Smooth muscle cell (in vitro differentiated cells): ENCODE results near the gene APOL6. TPM values are rescaled to one million over a fixed set of nuclear protein-coding genes. Genes with fewer than 3 reads are reported as not detected.

Source experiments
- DNase-seq: peaks from one replicate; lab custom pipeline; 2025; ENCODE audit not compliant: unreplicated experiment; lab: John Stamatoyannopoulos, UW
- H2AFZ ChIP-seq: fragments of 200-600 bp; sonication (generic); 2 replicates; pipeline ENCODE4 v1.6.0; 2016; ENCODE audit warnings: antibody characterized with exemption, low read depth, mild to moderate bottlenecking
- H3F3A ChIP-seq: fragments of 200-600 bp; sonication (generic); 2 replicates; pipeline ENCODE4 v1.6.0; 2017; ENCODE audit warnings: antibody characterized with exemption, low read depth
- H3K27ac ChIP-seq: fragments of 200-600 bp; sonication (generic); 2 replicates; pipeline ENCODE4 v1.5.1; 2016; ENCODE audit warnings: low read depth, mild to moderate bottlenecking
- H3K27me3 ChIP-seq: fragments of 200-600 bp; sonication (generic); 2 replicates; pipeline ENCODE4 v1.6.1; 2016; ENCODE audit warnings: low read depth, mild to moderate bottlenecking
- H3K36me3 ChIP-seq: fragments of 200-600 bp; sonication (generic); 2 replicates; pipeline ENCODE4 v1.5.1; 2016; ENCODE audit warnings: low read depth
- H3K4me1 ChIP-seq: fragments of 200-600 bp; sonication (generic); 2 replicates; pipeline ENCODE4 v1.5.1; 2016; ENCODE audit warnings: low read depth
- H3K4me2 ChIP-seq: fragments of 200-600 bp; sonication (generic); 2 replicates; pipeline ENCODE4 v1.6.0; 2016; ENCODE audit warnings: mild to moderate bottlenecking
- H3K4me3 ChIP-seq: fragments of 200-600 bp; sonication (generic); 2 replicates; pipeline ENCODE4 v1.5.1; 2016; ENCODE audit warnings: mild to moderate bottlenecking
- H3K79me2 ChIP-seq: fragments of 200-600 bp; sonication (generic); 2 replicates; pipeline ENCODE4 v1.6.0; 2016; ENCODE audit warnings: low read depth, mild to moderate bottlenecking
- H3K9ac ChIP-seq: fragments of 200-600 bp; sonication (generic); 2 replicates; pipeline ENCODE4 v1.6.0; 2016; ENCODE audit warnings: low read depth
- H3K9me3 ChIP-seq: fragments of 200-600 bp; sonication (generic); replicated peaks from 2 replicates; pipeline ENCODE4 v1.5.1; 2016; ENCODE audit warnings: low read depth
- H4K20me1 ChIP-seq: fragments of 200-600 bp; sonication (generic); 2 replicates; pipeline ENCODE4 v1.6.0; 2016; ENCODE audit warnings: low read depth
- WGBS: methylation state at CpG from one replicate; pipeline ENCODE4 v1.1.7; 2016; ENCODE audit warnings: low lambda C conversion rate; 5-methylcytosine and 5-hydroxymethylcytosine counted together
- polyA plus RNA-seq: library from polyadenylated mRNA; unstranded; fragments of >200 nt; fragmentation: Nextera tagmentation; extraction: Ambion mirVana; gene quantifications from 2 replicates; pipeline ENCODE4 v1.2.1, GENCODE V29; 2016
- total RNA-seq: library from RNA; depleted of rRNA; stranded (reverse); fragments of >200 nt; gene quantifications from 2 replicates; pipeline ENCODE4 v1.2.3, GENCODE V29; 2014
- TF ChIP-seq, protein P1 (sequence below): fragments of 200-600 bp; sonication (generic); IDR thresholded peaks from 2 replicates; pipeline ENCODE4 v1.5.1; 2017; ENCODE audit warnings: borderline replicate concordance, mild to moderate bottlenecking, antibody characterized with exemption; ENCODE audit not compliant: insufficient read depth, poor library complexity, severe bottlenecking

Gene APOL6
- total and polyA plus RNA-seq, 2 experiments from 2014 or later, result 0.23 to 0.76 TPM

DNA sequence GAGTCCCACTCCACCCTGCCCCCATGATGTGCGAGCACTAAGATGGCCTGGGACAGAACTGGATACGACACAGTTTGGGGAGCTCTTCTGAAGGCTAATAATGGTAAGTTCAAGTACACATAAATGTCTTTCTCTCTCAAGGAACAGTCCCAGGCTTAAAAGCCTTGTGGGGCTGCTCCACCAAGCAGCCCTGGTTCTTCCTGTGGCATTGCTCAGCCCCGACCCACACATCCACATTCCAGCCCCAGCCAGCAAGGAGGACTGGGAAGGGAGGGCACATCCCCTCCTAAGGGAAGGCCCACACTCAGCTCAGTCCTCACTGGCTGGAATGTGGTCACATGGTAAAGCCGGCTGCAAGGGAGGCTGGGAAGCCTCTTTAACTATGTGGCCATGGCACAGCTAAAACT is 17.9 kb upstream of the APOL6 start:
- Histone ChIP-seq H2AFZ (no peak overlapping the region), H3F3A (peaks cover 22% of the 10 kb centered on the region), H4K20me1 (no peaks in the 10 kb centered on the region), H3K27me3 (no peaks in the 10 kb centered on the region), H3K9me3 (no peaks in the 10 kb centered on the region), H3K4me2 (no peak overlapping the region), H3K4me3 (no peak overlapping the region), H3K27ac (peak overlapping the region; percentile 5), H3K79me2 (no peaks in the 10 kb centered on the region), H3K9ac (no peak overlapping the region), H3K36me3 (no peaks in the 10 kb centered on the region), H3K4me1 (no peaks in the 10 kb centered on the region)
- 35% methylated on average over 4 of the region's 4 CpGs for WGBS
- no peak for DNase-seq
- TF ChIP-seq, protein P1, sequence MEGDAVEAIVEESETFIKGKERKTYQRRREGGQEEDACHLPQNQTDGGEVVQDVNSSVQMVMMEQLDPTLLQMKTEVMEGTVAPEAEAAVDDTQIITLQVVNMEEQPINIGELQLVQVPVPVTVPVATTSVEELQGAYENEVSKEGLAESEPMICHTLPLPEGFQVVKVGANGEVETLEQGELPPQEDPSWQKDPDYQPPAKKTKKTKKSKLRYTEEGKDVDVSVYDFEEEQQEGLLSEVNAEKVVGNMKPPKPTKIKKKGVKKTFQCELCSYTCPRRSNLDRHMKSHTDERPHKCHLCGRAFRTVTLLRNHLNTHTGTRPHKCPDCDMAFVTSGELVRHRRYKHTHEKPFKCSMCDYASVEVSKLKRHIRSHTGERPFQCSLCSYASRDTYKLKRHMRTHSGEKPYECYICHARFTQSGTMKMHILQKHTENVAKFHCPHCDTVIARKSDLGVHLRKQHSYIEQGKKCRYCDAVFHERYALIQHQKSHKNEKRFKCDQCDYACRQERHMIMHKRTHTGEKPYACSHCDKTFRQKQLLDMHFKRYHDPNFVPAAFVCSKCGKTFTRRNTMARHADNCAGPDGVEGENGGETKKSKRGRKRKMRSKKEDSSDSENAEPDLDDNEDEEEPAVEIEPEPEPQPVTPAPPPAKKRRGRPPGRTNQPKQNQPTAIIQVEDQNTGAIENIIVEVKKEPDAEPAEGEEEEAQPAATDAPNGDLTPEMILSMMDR, result no peak

DNA sequence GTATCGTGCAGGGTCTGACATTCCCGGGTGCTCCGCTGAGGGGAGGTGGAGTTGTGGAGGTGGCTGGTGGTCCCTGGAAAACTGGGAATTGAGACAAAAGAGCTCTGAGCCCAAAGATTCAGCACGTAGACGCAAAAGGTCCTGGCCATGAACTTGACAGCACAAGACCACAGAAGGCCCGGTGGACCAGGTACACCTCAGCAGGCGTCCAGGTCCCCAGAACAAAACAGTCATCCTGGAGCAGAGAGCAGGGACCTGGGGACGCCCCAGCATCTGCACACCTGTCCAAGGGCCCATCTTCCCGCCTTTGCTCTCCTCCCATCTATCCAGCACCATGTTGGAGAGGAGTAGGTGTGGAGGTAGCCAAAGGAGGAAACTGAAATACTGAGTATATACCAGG is 17.4 kb upstream of the APOL6 start:
- no peak overlapping the region for H3K27ac ChIP-seq
- no peak for DNase-seq
- TF ChIP-seq, protein P1, result no peak

DNA sequence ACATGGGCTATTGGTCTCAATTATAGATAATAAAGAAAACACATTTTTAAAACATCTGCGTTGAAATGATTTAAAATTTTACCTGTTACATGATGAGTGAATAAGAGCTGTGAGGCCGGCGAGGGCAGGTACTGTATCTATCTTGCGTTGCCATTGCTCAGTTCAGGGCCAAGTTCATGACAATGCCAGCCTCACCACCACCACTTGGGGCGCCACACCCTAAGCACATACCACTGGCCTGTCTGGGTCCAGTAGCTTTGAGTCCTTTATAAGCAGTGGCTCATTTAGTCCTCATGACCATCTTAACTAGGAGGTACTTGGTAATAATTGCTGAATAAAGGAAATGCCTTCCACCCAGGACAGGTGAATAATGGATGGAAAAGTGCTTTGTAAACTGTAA is 16.6 kb upstream of the APOL6 start:
- Histone ChIP-seq H3K9ac (no peak overlapping the region), H3F3A (peaks cover 22% of the 10 kb centered on the region), H3K79me2 (no peaks in the 10 kb centered on the region), H3K27ac (no peak overlapping the region), H3K9me3 (no peaks in the 10 kb centered on the region), H4K20me1 (no peaks in the 10 kb centered on the region), H3K4me3 (no peak overlapping the region), H3K4me2 (no peak overlapping the region), H3K27me3 (no peaks in the 10 kb centered on the region), H3K4me1 (no peaks in the 10 kb centered on the region), H2AFZ (no peak overlapping the region), H3K36me3 (no peaks in the 10 kb centered on the region)
- TF ChIP-seq, protein P1, result peak; percentile 42
- 62% methylated on average over 5 of the region's 5 CpGs for WGBS
- no peak for DNase-seq

More for the DNA sequence above, 17.4 kb upstream of the APOL6 start:
- no peak overlapping the region for H3K4me2 ChIP-seq
- H3F3A ChIP-seq, result peaks cover 22% of the 10 kb centered on the region
- no peak overlapping the region for H3K9ac ChIP-seq
- no peaks in the 10 kb centered on the region for H3K4me1 ChIP-seq
- no peak overlapping the region for H3K4me3 ChIP-seq
- H3K79me2 ChIP-seq, result no peaks in the 10 kb centered on the region
- H2AFZ ChIP-seq, result no peak overlapping the region
- 97% methylated on average over 9 of the region's 9 CpGs for WGBS
- H3K36me3 ChIP-seq, result no peaks in the 10 kb centered on the region
- no peaks in the 10 kb centered on the region for H4K20me1 ChIP-seq
- no peaks in the 10 kb centered on the region for H3K9me3 ChIP-seq
- H3K27me3 ChIP-seq, result no peaks in the 10 kb centered on the region

DNA sequence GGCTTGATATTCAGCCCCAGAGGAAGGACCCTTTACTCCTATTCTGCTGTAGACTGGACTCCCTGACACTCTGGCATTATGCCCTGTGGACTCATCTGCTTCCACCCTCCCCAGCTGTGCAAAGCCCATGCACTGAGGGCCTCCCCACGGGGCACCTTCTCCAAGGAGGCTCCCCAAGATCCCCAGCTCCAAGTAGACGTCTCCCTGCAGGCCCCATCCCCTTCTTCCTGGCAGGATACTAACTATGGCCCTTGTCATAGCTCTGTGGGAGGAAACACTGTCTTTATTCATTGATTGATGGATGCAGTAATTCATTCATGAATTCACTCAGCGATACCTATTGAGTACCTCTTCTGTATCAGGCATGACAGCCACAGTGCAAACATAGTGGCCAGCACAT is 15.3 kb upstream of the APOL6 start:
- Histone ChIP-seq H4K20me1 (no peaks in the 10 kb centered on the region), H3K4me2 (no peak overlapping the region), H3F3A (peaks cover 22% of the 10 kb centered on the region), H3K9me3 (no peaks in the 10 kb centered on the region), H3K36me3 (no peaks in the 10 kb centered on the region), H2AFZ (no peak overlapping the region), H3K27ac (no peak overlapping the region), H3K4me3 (no peak overlapping the region), H3K9ac (no peak overlapping the region), H3K79me2 (no peaks in the 10 kb centered on the region), H3K4me1 (peaks cover 10% of the 10 kb centered on the region), H3K27me3 (no peaks in the 10 kb centered on the region)
- 91% methylated on average over 3 of the region's 3 CpGs for WGBS
- TF ChIP-seq, protein P1, result no peak
- DNase-seq, result no peak
